Measurements from ENCODE around the gene PEX11B. TPM values are rescaled to one million over a fixed set of nuclear protein-coding genes. Genes with fewer than 3 reads are reported as not detected.

Gene PEX11B
- total RNA-seq, 1 donor from 2014 or later: 31.7 TPM

- H3K9me3 Mint-ChIP-seq: no peaks in the 10 kb centered on the region
- no peak for DNase-seq
- no peaks in the 10 kb centered on the region for H3K27me3 Mint-ChIP-seq
- H3K27ac Mint-ChIP-seq: no peak overlapping the region
- peak overlapping the region; percentile 94 for H3K4me3 Mint-ChIP-seq
- peaks cover 38% of the 10 kb centered on the region for H3K4me1 Mint-ChIP-seq
- intact Hi-C loops (cut with micrococcal nuclease): no loop called here
- H3K36me3 Mint-ChIP-seq (ENCODE audit: low read depth): peaks cover 33% of the 10 kb centered on the region
These were observed 1.8 kb downstream of the PEX11B start for GRCh38 chr1:145916745-145917144.

GRCh38 chr1:145912128-145912641 is 6.3 kb downstream of the PEX11B start:
- Mint-ChIP-seq H3K27ac (no peak overlapping the region), H3K36me3 (ENCODE audit: low read depth) (peaks cover 36% of the 10 kb centered on the region), H3K9me3 (no peaks in the 10 kb centered on the region), H3K4me3 (no peak overlapping the region), H3K27me3 (no peaks in the 10 kb centered on the region), H3K4me1 (peaks cover 19% of the 10 kb centered on the region)
- DNase-seq: no peak
- intact Hi-C loops (cut with micrococcal nuclease): no loop called here

GRCh38 chr1:145908653-145909052 is 9.9 kb downstream of the PEX11B start:
- Mint-ChIP-seq H3K27ac (no peak overlapping the region), H3K4me3 (no peak overlapping the region), H3K4me1 (peaks cover 9% of the 10 kb centered on the region), H3K36me3 (ENCODE audit: low read depth) (peaks cover 22% of the 10 kb centered on the region), H3K27me3 (no peaks in the 10 kb centered on the region), H3K9me3 (no peaks in the 10 kb centered on the region)
- no peak for DNase-seq
- intact Hi-C loops (cut with micrococcal nuclease): no loop called here

- intact Hi-C loops (cut with micrococcal nuclease): no loop called here
- Mint-ChIP-seq H3K4me1 (peaks cover 8% of the 10 kb centered on the region), H3K9me3 (no peaks in the 10 kb centered on the region), H3K27me3 (no peaks in the 10 kb centered on the region), H3K4me3 (no peak overlapping the region), H3K27ac (no peak overlapping the region), H3K36me3 (ENCODE audit: low read depth) (peaks cover 14% of the 10 kb centered on the region)
- no peak for DNase-seq
These were observed 11.4 kb downstream of the PEX11B start for GRCh38 chr1:145906954-145907753.

- H3K36me3 Mint-ChIP-seq (ENCODE audit: low read depth): no peaks in the 10 kb centered on the region
- no peak overlapping the region for H3K4me3 Mint-ChIP-seq
- no peak overlapping the region for H3K27ac Mint-ChIP-seq
- DNase-seq: no peak
- H3K4me1 Mint-ChIP-seq: no peaks in the 10 kb centered on the region
- no peaks in the 10 kb centered on the region for H3K9me3 Mint-ChIP-seq
- no peaks in the 10 kb centered on the region for H3K27me3 Mint-ChIP-seq
- intact Hi-C loops (cut with micrococcal nuclease): no loop called here
These were observed 17.1 kb downstream of the PEX11B start for GRCh38 chr1:145901312-145902021.

GRCh38 chr1:145898756-145899155 is 19.8 kb downstream of the PEX11B start:
- no peaks in the 10 kb centered on the region for H3K36me3 Mint-ChIP-seq (ENCODE audit: low read depth)
- no peaks in the 10 kb centered on the region for H3K9me3 Mint-ChIP-seq
- no peak overlapping the region for H3K4me3 Mint-ChIP-seq
- no peak for DNase-seq
- H3K27me3 Mint-ChIP-seq: no peaks in the 10 kb centered on the region
- intact Hi-C loops (cut with micrococcal nuclease): no loop called here
- no peaks in the 10 kb centered on the region for H3K4me1 Mint-ChIP-seq
- H3K27ac Mint-ChIP-seq: no peak overlapping the region

- Mint-ChIP-seq H3K27ac (no peak overlapping the region), H3K27me3 (peaks cover 4% of the 10 kb centered on the region), H3K4me3 (no peak overlapping the region), H3K9me3 (no peaks in the 10 kb centered on the region), H3K4me1 (no peaks in the 10 kb centered on the region), H3K36me3 (ENCODE audit: low read depth) (no peaks in the 10 kb centered on the region)
- intact Hi-C loops (cut with micrococcal nuclease): no loop called here
- DNase-seq: no peak
These were observed 20.5 kb downstream of the PEX11B start for GRCh38 chr1:145897969-145898368.

- Mint-ChIP-seq H3K4me1 (peaks cover 3% of the 10 kb centered on the region), H3K36me3 (ENCODE audit: low read depth) (no peaks in the 10 kb centered on the region), H3K4me3 (no peak overlapping the region), H3K9me3 (no peaks in the 10 kb centered on the region), H3K27me3 (peaks cover 4% of the 10 kb centered on the region), H3K27ac (no peak overlapping the region)
- no peak for DNase-seq
- intact Hi-C loops (cut with micrococcal nuclease): no loop called here
These were observed 23.0 kb downstream of the PEX11B start for GRCh38 chr1:145895471-145895870.

GRCh38 chr1:145893306-145894055 is 25.0 kb downstream of the PEX11B start:
- peaks cover 3% of the 10 kb centered on the region for H3K4me1 Mint-ChIP-seq
- no peaks in the 10 kb centered on the region for H3K9me3 Mint-ChIP-seq
- no peaks in the 10 kb centered on the region for H3K36me3 Mint-ChIP-seq (ENCODE audit: low read depth)
- H3K27ac Mint-ChIP-seq: no peak overlapping the region
- DNase-seq: no peak
- peaks cover 4% of the 10 kb centered on the region for H3K27me3 Mint-ChIP-seq
- intact Hi-C loops (cut with micrococcal nuclease): no loop called here
- no peak overlapping the region for H3K4me3 Mint-ChIP-seq

- no peak for DNase-seq
- Mint-ChIP-seq H3K36me3 (ENCODE audit: low read depth) (no peaks in the 10 kb centered on the region), H3K4me3 (no peak overlapping the region), H3K9me3 (no peaks in the 10 kb centered on the region), H3K4me1 (peaks cover 3% of the 10 kb centered on the region), H3K27me3 (peaks cover 4% of the 10 kb centered on the region), H3K27ac (no peak overlapping the region)
- intact Hi-C loops (cut with micrococcal nuclease): no loop called here
These were observed 25.9 kb downstream of the PEX11B start for GRCh38 chr1:145892486-145893087.

GRCh38 chr1:145891587-145892485 is 26.7 kb downstream of the PEX11B start:
- Mint-ChIP-seq H3K27ac (no peak overlapping the region), H3K27me3 (peaks cover 5% of the 10 kb centered on the region), H3K4me3 (no peak overlapping the region), H3K36me3 (ENCODE audit: low read depth) (no peaks in the 10 kb centered on the region), H3K9me3 (no peaks in the 10 kb centered on the region), H3K4me1 (peaks cover 4% of the 10 kb centered on the region)
- DNase-seq: peak; percentile 87
- intact Hi-C loops (cut with micrococcal nuclease): loop anchor here (2.0 kb wide), 2 partner anchors 19 to 121 kb away; partner anchors contain the start of gene ITGA10

- intact Hi-C loops (cut with micrococcal nuclease): loop anchor here (2.0 kb wide), 2 partner anchors 20 to 122 kb away; partner anchors contain the start of gene ITGA10
- no peak for DNase-seq
- no peaks in the 10 kb centered on the region for H3K9me3 Mint-ChIP-seq
- H3K27ac Mint-ChIP-seq: no peak overlapping the region
- H3K36me3 Mint-ChIP-seq (ENCODE audit: low read depth): no peaks in the 10 kb centered on the region
- H3K4me1 Mint-ChIP-seq: peaks cover 8% of the 10 kb centered on the region
- no peak overlapping the region for H3K4me3 Mint-ChIP-seq
- H3K27me3 Mint-ChIP-seq: peaks cover 6% of the 10 kb centered on the region
These were observed 27.4 kb downstream of the PEX11B start for GRCh38 chr1:145891143-145891542.

Data from activated CD4-positive, alpha-beta T cell treated with anti-CD3 and anti-CD28 coated beads, Interleukin-2, amount 10 ng/mL, durations not matched to agents 24 days and 14 days (primary cell).